Activated naive CD8-positive, alpha-beta T cell treated with anti-CD3 and anti-CD28 coated beads, Interleukin-2, amount 50 U/mL, for 24 hours (primary cell): ENCODE results near the gene KCTD18.

ENCODE experiments used
- ATAC-seq: fragments of 150-1000 bp; cut with Tn5 transposase; one replicate; pipeline ENCODE4 v1.10.0; 2021
- DNase-seq: peaks from one replicate; pipeline ENCODE4 v3.0.0; 2021
- H3K27ac Mint-ChIP-seq: one replicate; pipeline ENCODE4 v1.8.0; 2021; ENCODE audit warnings: mild to moderate bottlenecking, mixed read lengths
- H3K27me3 Mint-ChIP-seq: one replicate; pipeline ENCODE4 v1.8.0; 2021; ENCODE audit warnings: mixed read lengths
- H3K36me3 Mint-ChIP-seq: one replicate; pipeline ENCODE4 v1.8.0; 2021; ENCODE audit warnings: low read depth, mixed read lengths
- H3K4me1 Mint-ChIP-seq: one replicate; pipeline ENCODE4 v1.8.0; 2021; ENCODE audit warnings: mixed read lengths
- H3K4me3 Mint-ChIP-seq: one replicate; pipeline ENCODE4 v1.8.0; 2021; ENCODE audit warnings: mild to moderate bottlenecking, moderate library complexity, mixed read lengths
- H3K9me3 Mint-ChIP-seq: one replicate; pipeline ENCODE4 v1.8.0; 2021; ENCODE audit warnings: mixed read lengths

KCTD18 gene

GRCh38 chr2:200472853-200473464 is 36.9 kb downstream of the KCTD18 start:
- H3K27ac Mint-ChIP-seq: no peak overlapping the region
- DNase-seq (no peak), ATAC-seq (no peak)
- peaks cover 24% of the 10 kb centered on the region for H3K4me1 Mint-ChIP-seq
- H3K27me3 Mint-ChIP-seq: no peaks in the 10 kb centered on the region
- H3K9me3 Mint-ChIP-seq: no peaks in the 10 kb centered on the region
- H3K36me3 Mint-ChIP-seq: no peaks in the 10 kb centered on the region
- H3K4me3 Mint-ChIP-seq: no peak overlapping the region

GRCh38 chr2:200471928-200472645 is 37.8 kb downstream of the KCTD18 start:
- no peak for DNase-seq
- no peaks in the 10 kb centered on the region for H3K27me3 Mint-ChIP-seq
- H3K9me3 Mint-ChIP-seq: no peaks in the 10 kb centered on the region
- no peaks in the 10 kb centered on the region for H3K36me3 Mint-ChIP-seq
- ATAC-seq: no peak
- peaks cover 33% of the 10 kb centered on the region for H3K4me1 Mint-ChIP-seq
- no peak overlapping the region for H3K27ac Mint-ChIP-seq
- H3K4me3 Mint-ChIP-seq: no peak overlapping the region

GRCh38 chr2:200471324-200471848 is 38.5 kb downstream of the KCTD18 start:
- Mint-ChIP-seq H3K4me3 (no peak overlapping the region), H3K4me1 (peaks cover 40% of the 10 kb centered on the region), H3K27me3 (no peaks in the 10 kb centered on the region), H3K9me3 (no peaks in the 10 kb centered on the region), H3K27ac (peak overlapping the region; percentile 43), H3K36me3 (no peaks in the 10 kb centered on the region)
- DNase-seq (peak; percentile 30), ATAC-seq (peak; percentile 50)

- ATAC-seq: no peak
- H3K27ac Mint-ChIP-seq: no peak overlapping the region
- H3K27me3 Mint-ChIP-seq: no peaks in the 10 kb centered on the region
- peaks cover 51% of the 10 kb centered on the region for H3K4me1 Mint-ChIP-seq
- no peak for DNase-seq
- H3K9me3 Mint-ChIP-seq: no peaks in the 10 kb centered on the region
- no peaks in the 10 kb centered on the region for H3K36me3 Mint-ChIP-seq
- no peak overlapping the region for H3K4me3 Mint-ChIP-seq
These were observed 39.6 kb downstream of the KCTD18 start for GRCh38 chr2:200470230-200470629.

GRCh38 chr2:200469708-200470211 is 40.1 kb downstream of the KCTD18 start:
- H3K36me3 Mint-ChIP-seq: no peaks in the 10 kb centered on the region
- H3K27me3 Mint-ChIP-seq: no peaks in the 10 kb centered on the region
- peaks cover 51% of the 10 kb centered on the region for H3K4me1 Mint-ChIP-seq
- no peak for ATAC-seq
- H3K27ac Mint-ChIP-seq: no peak overlapping the region
- no peak overlapping the region for H3K4me3 Mint-ChIP-seq
- H3K9me3 Mint-ChIP-seq: no peaks in the 10 kb centered on the region
- DNase-seq: no peak

GRCh38 chr2:200467806-200468681 is 41.8 kb downstream of the KCTD18 start:
- Mint-ChIP-seq H3K4me3 (peak overlapping the region; percentile 57), H3K9me3 (no peaks in the 10 kb centered on the region), H3K4me1 (peaks cover 57% of the 10 kb centered on the region), H3K36me3 (no peaks in the 10 kb centered on the region), H3K27me3 (no peaks in the 10 kb centered on the region), H3K27ac (peak overlapping the region; percentile 74)
- no peak for ATAC-seq
- DNase-seq: peak; percentile 12

GRCh38 chr2:200466425-200467418 is 43.1 kb downstream of the KCTD18 start:
- H3K4me1 Mint-ChIP-seq: peaks cover 63% of the 10 kb centered on the region
- peak overlapping the region; percentile 57 for H3K4me3 Mint-ChIP-seq
- H3K36me3 Mint-ChIP-seq: no peaks in the 10 kb centered on the region
- H3K27me3 Mint-ChIP-seq: no peaks in the 10 kb centered on the region
- H3K27ac Mint-ChIP-seq: peak overlapping the region; percentile 74
- peak; percentile 33 for DNase-seq
- peak; percentile 91 for ATAC-seq
- H3K9me3 Mint-ChIP-seq: no peaks in the 10 kb centered on the region

- no peak for DNase-seq
- Mint-ChIP-seq H3K27ac (no peak overlapping the region), H3K4me3 (no peak overlapping the region), H3K36me3 (no peaks in the 10 kb centered on the region), H3K9me3 (no peaks in the 10 kb centered on the region), H3K27me3 (no peaks in the 10 kb centered on the region), H3K4me1 (peaks cover 44% of the 10 kb centered on the region)
- no peak for ATAC-seq
These were observed 46.4 kb downstream of the KCTD18 start for GRCh38 chr2:200463452-200463851.

GRCh38 chr2:200461846-200462710 is 47.8 kb downstream of the KCTD18 start:
- DNase-seq (no peak), ATAC-seq (no peak)
- Mint-ChIP-seq H3K27ac (no peak overlapping the region), H3K9me3 (no peaks in the 10 kb centered on the region), H3K36me3 (no peaks in the 10 kb centered on the region), H3K4me1 (peaks cover 30% of the 10 kb centered on the region), H3K27me3 (no peaks in the 10 kb centered on the region), H3K4me3 (no peak overlapping the region)

- Mint-ChIP-seq H3K36me3 (no peaks in the 10 kb centered on the region), H3K4me3 (no peak overlapping the region), H3K27ac (no peak overlapping the region), H3K9me3 (no peaks in the 10 kb centered on the region), H3K27me3 (no peaks in the 10 kb centered on the region), H3K4me1 (peaks cover 34% of the 10 kb centered on the region)
- DNase-seq (no peak), ATAC-seq (no peak)
These were observed 50.8 kb downstream of the KCTD18 start for GRCh38 chr2:200459101-200459500.

- ATAC-seq (no peak), DNase-seq (no peak)
- Mint-ChIP-seq H3K4me3 (no peak overlapping the region), H3K9me3 (no peaks in the 10 kb centered on the region), H3K4me1 (peaks cover 23% of the 10 kb centered on the region), H3K27ac (no peak overlapping the region), H3K36me3 (no peaks in the 10 kb centered on the region), H3K27me3 (no peaks in the 10 kb centered on the region)
These were observed 53.3 kb downstream of the KCTD18 start for GRCh38 chr2:200456567-200456966.

- no peaks in the 10 kb centered on the region for H3K27me3 Mint-ChIP-seq
- ATAC-seq (no peak), DNase-seq (no peak)
- no peaks in the 10 kb centered on the region for H3K36me3 Mint-ChIP-seq
- peaks cover 23% of the 10 kb centered on the region for H3K4me1 Mint-ChIP-seq
- peak overlapping the region; percentile 10 for H3K4me3 Mint-ChIP-seq
- no peaks in the 10 kb centered on the region for H3K9me3 Mint-ChIP-seq
- no peak overlapping the region for H3K27ac Mint-ChIP-seq
These were observed 53.9 kb downstream of the KCTD18 start for GRCh38 chr2:200455958-200456421.
